Measurements from ENCODE around the gene TOMM70. TPM values are rescaled to one million over a fixed set of nuclear protein-coding genes. Genes with fewer than 3 reads are reported as not detected.

TOMM70 gene
- total RNA-seq, 2 experiments from 2014 or later: 36.6 to 39.2 TPM

- Mint-ChIP-seq H3K9me3 (no peaks in the 10 kb centered on the region), H3K4me1 (peaks cover 1% of the 10 kb centered on the region), H3K27ac (no peak overlapping the region), H3K36me3 (no peaks in the 10 kb centered on the region), H3K4me3 (no peak overlapping the region), H3K27me3 (peaks cover 14% of the 10 kb centered on the region)
- DNase-seq (no peak), ATAC-seq (ENCODE audit: low read depth) (no peak)
- POLR2A ChIA-PET: no interaction called here
Observed at GRCh38 chr3:100424261-100424660, 23.4 kb upstream of the TOMM70 start.

DNA sequence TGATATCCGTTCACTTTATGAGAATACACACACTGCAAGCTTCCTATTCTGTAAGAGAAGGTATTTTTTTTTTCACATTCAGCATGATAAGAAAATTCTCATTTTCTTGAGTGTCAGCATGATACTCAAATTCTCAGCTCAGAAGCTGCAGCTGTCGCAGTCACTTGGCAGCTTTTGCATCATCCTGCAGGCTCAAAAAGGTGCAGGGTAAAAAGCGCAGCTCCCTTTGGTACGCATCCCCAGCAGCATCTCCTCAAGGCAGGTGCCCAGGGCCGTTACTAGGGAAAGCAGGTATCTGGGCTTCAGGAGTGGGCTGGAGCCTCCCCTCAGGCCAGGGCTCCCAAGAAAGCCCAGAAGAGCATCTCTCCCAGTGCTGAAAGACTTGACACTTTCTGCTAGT lies 22.7 kb upstream of the TOMM70 start:
- no peak overlapping the region for H3K27ac Mint-ChIP-seq
- ATAC-seq (ENCODE audit: low read depth): no peak
- H3K9me3 Mint-ChIP-seq: no peaks in the 10 kb centered on the region
- H3K36me3 Mint-ChIP-seq: no peaks in the 10 kb centered on the region
- H3K4me1 Mint-ChIP-seq: peaks cover 1% of the 10 kb centered on the region
- no peak for DNase-seq
- POLR2A ChIA-PET: no interaction called here
- H3K27me3 Mint-ChIP-seq: peaks cover 14% of the 10 kb centered on the region
- no peak overlapping the region for H3K4me3 Mint-ChIP-seq

DNA sequence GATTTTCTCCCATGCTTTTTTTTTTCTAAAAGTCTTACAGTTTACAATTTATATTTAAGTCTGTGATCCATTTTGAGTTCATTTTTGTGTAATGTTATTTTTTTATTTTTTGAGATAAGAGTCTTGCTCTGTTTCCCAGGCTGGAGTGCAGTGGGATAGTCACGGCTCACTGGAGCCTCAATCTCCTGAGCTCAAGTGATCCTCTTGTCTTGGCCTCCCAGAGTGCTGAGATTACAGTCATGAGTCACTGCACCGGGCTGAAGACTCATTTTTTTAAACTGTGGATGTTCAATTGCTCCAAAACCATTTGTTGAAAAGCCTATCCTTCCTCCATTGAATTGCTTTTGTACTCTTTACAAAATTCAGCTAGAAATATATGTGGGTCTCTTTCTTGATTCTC lies 20.0 kb upstream of the TOMM70 start:
- H3K4me3 Mint-ChIP-seq: no peak overlapping the region
- ATAC-seq (ENCODE audit: low read depth) (no peak), DNase-seq (no peak)

DNA sequence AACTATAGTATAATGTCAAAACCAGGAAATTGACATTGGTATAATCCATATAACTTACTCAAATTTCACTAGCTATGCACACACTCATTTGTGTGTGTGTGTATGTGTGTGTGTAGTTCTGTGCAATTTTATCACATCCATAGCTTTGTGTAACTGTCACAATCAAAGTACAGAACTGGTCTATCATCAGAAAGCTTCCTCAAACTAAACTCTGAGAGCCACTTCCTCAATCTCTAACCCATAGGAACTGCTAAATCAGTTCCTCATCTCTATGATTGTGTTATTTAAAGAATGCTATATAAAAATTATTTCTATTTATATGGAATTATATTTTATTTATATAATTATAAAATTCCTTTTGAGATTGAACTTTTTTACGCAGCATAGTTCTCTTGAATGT lies 18.5 kb upstream of the TOMM70 start:
- no peaks in the 10 kb centered on the region for H3K36me3 Mint-ChIP-seq
- no peaks in the 10 kb centered on the region for H3K9me3 Mint-ChIP-seq
- POLR2A ChIA-PET: no interaction called here
- ATAC-seq (ENCODE audit: low read depth) (no peak), DNase-seq (no peak)
- H3K4me3 Mint-ChIP-seq: no peak overlapping the region
- no peak overlapping the region for H3K27ac Mint-ChIP-seq
- H3K4me1 Mint-ChIP-seq: peaks cover 1% of the 10 kb centered on the region
- H3K27me3 Mint-ChIP-seq: peaks cover 4% of the 10 kb centered on the region

More for the DNA sequence above, 20.0 kb upstream of the TOMM70 start:
- H3K27me3 Mint-ChIP-seq: peaks cover 11% of the 10 kb centered on the region
- POLR2A ChIA-PET: no interaction called here
- H3K36me3 Mint-ChIP-seq: no peaks in the 10 kb centered on the region
- H3K9me3 Mint-ChIP-seq: no peaks in the 10 kb centered on the region
- no peak overlapping the region for H3K27ac Mint-ChIP-seq
- H3K4me1 Mint-ChIP-seq: peaks cover 1% of the 10 kb centered on the region

- peaks cover 3% of the 10 kb centered on the region for H3K27me3 Mint-ChIP-seq
- peaks cover 6% of the 10 kb centered on the region for H3K4me1 Mint-ChIP-seq
- no peak overlapping the region for H3K4me3 Mint-ChIP-seq
- no peak overlapping the region for H3K27ac Mint-ChIP-seq
- ATAC-seq (ENCODE audit: low read depth) (no peak), DNase-seq (no peak)
- H3K9me3 Mint-ChIP-seq: no peaks in the 10 kb centered on the region
- POLR2A ChIA-PET: no interaction called here
- H3K36me3 Mint-ChIP-seq: peaks cover 2% of the 10 kb centered on the region
Observed at GRCh38 chr3:100416863-100417262, 16.0 kb upstream of the TOMM70 start.

GRCh38 chr3:100416176-100416575 lies 15.3 kb upstream of the TOMM70 start:
- POLR2A ChIA-PET: no interaction called here
- DNase-seq: no peak
- H3K4me1 Mint-ChIP-seq: peaks cover 6% of the 10 kb centered on the region
- H3K9me3 Mint-ChIP-seq: peaks cover 1% of the 10 kb centered on the region
- H3K4me3 Mint-ChIP-seq: no peak overlapping the region
- H3K27me3 Mint-ChIP-seq: peaks cover 3% of the 10 kb centered on the region
- no peak for ATAC-seq (ENCODE audit: low read depth)
- H3K36me3 Mint-ChIP-seq: peaks cover 3% of the 10 kb centered on the region
- H3K27ac Mint-ChIP-seq: no peak overlapping the region

- no peak overlapping the region for H3K27ac Mint-ChIP-seq
- DNase-seq (no peak), ATAC-seq (ENCODE audit: low read depth) (no peak)
- peaks cover 14% of the 10 kb centered on the region for H3K36me3 Mint-ChIP-seq
- H3K27me3 Mint-ChIP-seq: no peaks in the 10 kb centered on the region
- H3K4me3 Mint-ChIP-seq: no peak overlapping the region
- H3K4me1 Mint-ChIP-seq: peaks cover 6% of the 10 kb centered on the region
- peaks cover 6% of the 10 kb centered on the region for H3K9me3 Mint-ChIP-seq
- POLR2A ChIA-PET: no interaction called here
Observed at GRCh38 chr3:100413613-100414012, 12.7 kb upstream of the TOMM70 start.

DNA sequence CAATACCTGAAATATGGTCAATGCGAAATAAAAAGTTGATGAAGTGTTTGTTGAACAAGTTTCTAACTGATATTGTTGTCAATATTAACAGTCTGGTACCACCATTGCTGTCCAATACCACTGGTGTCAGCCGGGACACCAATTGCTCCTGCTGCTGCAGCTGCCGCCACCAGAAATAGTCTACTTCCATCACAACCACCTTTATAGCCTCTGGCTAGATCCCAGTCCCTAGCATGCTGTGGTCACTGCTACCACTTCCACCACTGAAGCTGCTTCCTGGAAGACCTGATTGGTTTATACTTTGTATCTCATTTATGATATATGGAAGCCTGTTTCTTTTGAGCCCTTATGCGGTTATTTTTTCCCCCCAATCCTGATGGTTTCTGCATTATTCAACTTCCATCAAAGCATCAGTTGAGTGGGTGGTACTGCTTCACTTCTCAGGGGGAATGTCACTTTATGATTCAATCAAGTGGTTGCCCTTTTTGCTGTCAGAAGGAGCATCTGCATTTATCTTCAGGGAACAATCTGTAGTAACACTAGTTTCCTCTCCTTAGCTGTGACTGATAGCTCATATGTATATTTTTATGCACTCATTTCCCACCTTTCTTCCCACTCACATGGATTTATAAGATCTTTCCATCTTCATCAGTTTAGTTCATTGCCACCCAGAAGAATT lies 12.2 kb upstream of the TOMM70 start:
- H3K36me3 Mint-ChIP-seq: peaks cover 16% of the 10 kb centered on the region
- no peaks in the 10 kb centered on the region for H3K27me3 Mint-ChIP-seq
- peaks cover 6% of the 10 kb centered on the region for H3K9me3 Mint-ChIP-seq
- peak; percentile 39 for ATAC-seq (ENCODE audit: low read depth)
- H3K4me1 Mint-ChIP-seq: peaks cover 6% of the 10 kb centered on the region
- H3K4me3 Mint-ChIP-seq: no peak overlapping the region
- POLR2A ChIA-PET: no interaction called here
- H3K27ac Mint-ChIP-seq: no peak overlapping the region
- DNase-seq: no peak

DNA sequence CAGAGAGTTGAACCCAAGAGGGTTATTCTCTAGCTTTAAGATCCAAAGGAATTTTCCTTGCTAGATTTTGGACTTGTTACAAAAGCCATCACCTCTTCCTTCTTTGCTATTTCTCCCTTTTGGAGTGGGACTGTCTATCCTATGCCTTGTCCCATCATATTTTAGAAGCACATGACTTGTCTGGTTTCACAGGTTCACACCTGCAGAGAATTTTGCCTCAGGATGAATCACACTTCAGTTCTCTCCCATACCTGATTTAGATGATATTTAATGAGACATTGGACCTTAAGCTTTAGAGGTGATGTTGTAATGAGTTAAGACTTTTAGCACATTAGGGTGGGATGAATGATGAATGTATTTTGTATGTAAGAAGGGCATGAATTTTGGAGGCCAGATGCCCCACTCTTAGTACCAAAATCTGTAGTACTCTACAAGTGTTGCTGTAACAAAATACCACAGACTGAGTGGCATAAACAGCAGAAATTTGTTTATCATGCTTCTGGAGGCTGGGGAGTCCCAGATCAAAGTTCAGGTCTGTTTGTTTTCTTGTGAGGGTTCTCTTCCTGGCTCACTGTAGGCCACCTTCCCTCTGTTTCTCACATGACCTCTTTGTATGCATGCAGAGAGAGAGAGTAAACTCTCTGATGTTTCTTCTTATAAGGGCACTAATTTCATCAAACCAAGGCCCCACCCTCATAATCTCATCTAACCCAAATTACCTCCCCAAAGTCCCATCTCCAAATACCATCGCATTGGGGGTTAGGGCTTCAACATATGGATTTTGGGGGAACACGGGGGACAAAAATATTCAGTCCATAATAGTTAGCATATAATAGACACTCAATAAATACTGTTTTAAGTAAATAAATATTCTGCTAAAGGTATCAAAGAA lies 10.4 kb upstream of the TOMM70 start:
- DNase-seq (no peak), ATAC-seq (ENCODE audit: low read depth) (no peak)
- no peak overlapping the region for H3K4me3 Mint-ChIP-seq
- H3K4me1 Mint-ChIP-seq: peaks cover 6% of the 10 kb centered on the region
- peaks cover 15% of the 10 kb centered on the region for H3K9me3 Mint-ChIP-seq
- H3K27ac Mint-ChIP-seq: no peak overlapping the region
- H3K36me3 Mint-ChIP-seq: peaks cover 27% of the 10 kb centered on the region
- no peaks in the 10 kb centered on the region for H3K27me3 Mint-ChIP-seq
- POLR2A ChIA-PET: no interaction called here

GRCh38 chr3:100407977-100408532 lies 7.2 kb upstream of the TOMM70 start:
- no peaks in the 10 kb centered on the region for H3K27me3 Mint-ChIP-seq
- no peak overlapping the region for H3K27ac Mint-ChIP-seq
- ATAC-seq (ENCODE audit: low read depth) (no peak), DNase-seq (no peak)
- peaks cover 16% of the 10 kb centered on the region for H3K9me3 Mint-ChIP-seq
- H3K36me3 Mint-ChIP-seq: peaks cover 34% of the 10 kb centered on the region
- POLR2A ChIA-PET: no interaction called here
- H3K4me1 Mint-ChIP-seq: peaks cover 16% of the 10 kb centered on the region
- H3K4me3 Mint-ChIP-seq: no peak overlapping the region

GRCh38 chr3:100407164-100407563 lies 6.3 kb upstream of the TOMM70 start:
- Mint-ChIP-seq H3K4me1 (peaks cover 19% of the 10 kb centered on the region), H3K27me3 (no peaks in the 10 kb centered on the region), H3K27ac (no peak overlapping the region), H3K9me3 (peaks cover 16% of the 10 kb centered on the region), H3K36me3 (peaks cover 34% of the 10 kb centered on the region), H3K4me3 (no peak overlapping the region)
- DNase-seq (no peak), ATAC-seq (ENCODE audit: low read depth) (no peak)
- POLR2A ChIA-PET: no interaction called here

DNA sequence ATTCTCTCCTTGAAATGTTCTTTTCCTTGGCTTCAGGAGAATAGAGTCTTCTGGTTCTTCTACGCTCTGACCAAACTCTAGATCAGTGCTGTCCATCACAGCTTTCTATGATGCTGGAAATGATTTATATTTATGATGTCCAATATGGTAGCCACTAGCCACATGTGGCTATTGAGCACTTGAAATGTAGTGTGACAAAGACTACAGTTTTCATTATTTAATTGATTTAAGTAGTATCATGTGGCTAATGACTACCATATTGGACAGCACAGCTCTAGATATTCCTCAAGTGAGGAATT lies 3.3 kb upstream of the TOMM70 start:
- Mint-ChIP-seq H3K9me3 (peaks cover 11% of the 10 kb centered on the region), H3K4me3 (no peak overlapping the region), H3K4me1 (peaks cover 33% of the 10 kb centered on the region), H3K27ac (no peak overlapping the region), H3K27me3 (no peaks in the 10 kb centered on the region), H3K36me3 (peaks cover 22% of the 10 kb centered on the region)
- ATAC-seq (ENCODE audit: low read depth) (no peak), DNase-seq (no peak)
- POLR2A ChIA-PET: interaction anchor here (0.7 to 1.1 kb wide), 2 partner anchors 40 to 70 kb away, joined by 3 to 5 read pairs; partner anchors contain the start of gene NIT2

GRCh38 chr3:100403362-100404249 lies 2.7 kb upstream of the TOMM70 start:
- POLR2A ChIA-PET: interaction anchor here (0.7 to 1.1 kb wide), 2 partner anchors 39 to 69 kb away, joined by 3 to 5 read pairs; partner anchors contain the start of gene NIT2
- no peak for DNase-seq
- no peaks in the 10 kb centered on the region for H3K27me3 Mint-ChIP-seq
- peak overlapping the region; percentile 90 for H3K4me3 Mint-ChIP-seq
- peaks cover 38% of the 10 kb centered on the region for H3K4me1 Mint-ChIP-seq
- H3K9me3 Mint-ChIP-seq: peaks cover 11% of the 10 kb centered on the region
- no peak for ATAC-seq (ENCODE audit: low read depth)
- H3K36me3 Mint-ChIP-seq: peaks cover 20% of the 10 kb centered on the region
- no peak overlapping the region for H3K27ac Mint-ChIP-seq
